HG03378 (cell line): ENCODE results near the gene TTC39B.
A peak's percentile ranks its signal among the peaks of the same experiment; 100 is the strongest.
"Not testable (repeated sequence)": the region's sequence is repeated elsewhere in the genome, so short reads cannot be mapped to it uniquely, and the experiment has no call there.

Experiments
- ATAC-seq: cut with Tn5 transposase; IDR thresholded peaks from one replicate; pipeline ENCODE4 v1.9.1; 2021; ENCODE audit warnings: mild to moderate bottlenecking, moderate library complexity; ENCODE audit not compliant: unreplicated experiment

Gene TTC39B

GRCh38 chr9:15306757-15307522, at the start of gene TTC39B:
Gene TTC39B (minus strand): TSS chr9:15307216. CDS start chr9:15307125, 91 bp downstream.
- peak; percentile 91 for ATAC-seq

DNA sequence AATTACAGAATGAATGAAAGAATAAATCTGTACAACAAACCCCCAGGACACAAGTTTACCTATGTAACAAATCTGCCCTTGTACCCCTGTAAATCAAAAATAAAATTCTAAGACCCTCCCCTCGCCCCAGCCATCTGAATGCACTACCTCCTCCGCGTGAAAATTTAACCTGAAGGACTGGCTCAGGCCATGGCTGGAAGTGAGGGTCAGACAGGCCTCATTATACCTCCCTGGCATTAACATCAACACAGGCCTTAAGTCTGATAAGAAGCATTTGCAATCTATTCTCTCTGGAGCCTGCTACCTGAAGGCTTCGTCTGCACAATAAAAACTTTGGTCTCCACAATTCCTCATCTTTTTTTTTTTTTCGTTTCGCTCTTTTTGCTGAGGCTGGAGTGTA, 48.7 kb upstream of the TTC39B start:
- no peak for ATAC-seq

DNA sequence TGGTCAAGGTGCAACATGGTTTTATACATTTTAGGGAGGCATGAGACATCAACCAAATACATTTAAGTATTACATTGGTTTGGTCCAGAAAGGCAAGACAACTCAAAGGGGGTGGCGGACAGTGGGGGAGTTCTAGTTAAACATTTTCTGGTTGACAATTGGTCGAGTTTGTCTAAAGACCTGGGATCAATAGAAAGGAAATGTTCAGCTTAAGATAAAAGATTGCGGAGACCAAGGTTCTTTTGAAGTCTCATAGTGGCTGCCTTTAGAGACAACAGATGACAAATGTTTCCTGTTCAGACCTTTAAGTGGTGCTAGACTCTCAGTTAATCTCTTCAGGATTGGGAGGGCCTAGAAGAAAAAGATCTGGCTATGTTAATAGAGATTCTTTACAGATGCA, 47.7 kb upstream of the TTC39B start:
- ATAC-seq, result no peak

DNA sequence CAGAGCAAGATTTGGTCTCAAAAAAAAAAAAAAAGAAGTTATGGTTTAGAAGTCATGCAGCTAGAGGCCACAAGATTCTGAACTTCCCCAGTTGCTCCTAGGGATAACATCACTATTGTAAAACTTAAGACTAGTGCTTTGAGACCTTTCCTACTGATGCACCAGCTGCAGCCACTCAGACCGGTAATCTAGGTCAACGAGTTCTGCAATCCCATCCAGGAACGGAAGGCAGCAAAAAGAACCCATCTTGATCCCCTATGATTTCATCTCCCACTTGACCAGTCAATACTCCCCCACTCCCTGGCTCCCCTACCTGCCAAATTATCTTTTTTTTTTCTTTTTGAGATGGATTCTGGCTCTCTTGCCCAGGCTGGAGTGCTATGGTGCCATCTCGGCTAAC, 46.9 kb upstream of the TTC39B start:
- no peak for ATAC-seq

GRCh38 chr9:15352306-15352705, 45.3 kb upstream of the TTC39B start:
- no peak for ATAC-seq

- ATAC-seq, result no peak
Observed at GRCh38 chr9:15349892-15350761, 43.1 kb upstream of the TTC39B start.

GRCh38 chr9:15346837-15347236, 39.8 kb upstream of the TTC39B start:
- ATAC-seq, result no peak

DNA sequence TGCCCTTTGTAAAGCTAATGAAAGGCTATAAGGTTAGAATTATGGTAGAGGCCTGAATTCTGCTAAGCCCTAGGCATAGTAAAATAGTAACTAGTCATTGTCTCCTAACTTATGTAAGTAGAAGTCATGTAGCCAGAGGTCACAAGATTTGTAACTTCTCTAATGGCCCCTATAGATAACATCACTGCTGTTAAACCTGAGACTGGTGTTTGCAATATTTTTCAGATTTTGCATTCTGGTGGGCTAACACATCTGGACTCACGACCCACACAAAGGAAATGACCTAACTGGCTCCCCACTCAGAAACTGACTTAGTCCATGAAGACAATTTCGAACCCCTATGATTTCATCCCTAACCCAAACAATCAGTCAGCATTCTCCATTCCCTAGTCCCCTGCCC, 37.2 kb upstream of the TTC39B start:
- no peak for ATAC-seq

DNA sequence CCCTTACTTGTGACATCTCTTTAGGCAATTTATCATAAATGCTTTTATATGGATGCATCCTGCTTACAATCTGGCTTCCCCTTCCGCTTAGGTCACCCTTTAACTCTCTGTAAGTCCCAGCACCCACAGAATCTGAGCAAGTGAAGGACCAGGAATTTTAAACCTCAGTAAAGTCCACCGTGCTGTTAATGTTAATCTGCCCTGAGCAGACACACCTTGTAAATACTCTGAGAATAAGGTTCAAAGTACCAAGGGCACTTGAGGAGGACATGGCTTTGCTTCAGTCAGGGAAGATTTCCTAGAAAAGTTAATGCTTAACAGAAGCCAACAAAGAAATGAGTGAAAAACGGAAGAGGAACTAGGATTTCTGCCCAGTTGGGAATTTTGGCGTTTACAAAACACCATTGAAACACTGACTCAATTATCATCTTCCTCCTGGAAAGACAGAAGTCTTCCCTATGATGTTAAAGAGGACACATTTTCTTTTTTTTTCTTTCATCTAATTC, 26.4 kb upstream of the TTC39B start:
- no peak for ATAC-seq

- ATAC-seq, result no peak
Observed at GRCh38 chr9:15332939-15333338, 25.9 kb upstream of the TTC39B start.

DNA sequence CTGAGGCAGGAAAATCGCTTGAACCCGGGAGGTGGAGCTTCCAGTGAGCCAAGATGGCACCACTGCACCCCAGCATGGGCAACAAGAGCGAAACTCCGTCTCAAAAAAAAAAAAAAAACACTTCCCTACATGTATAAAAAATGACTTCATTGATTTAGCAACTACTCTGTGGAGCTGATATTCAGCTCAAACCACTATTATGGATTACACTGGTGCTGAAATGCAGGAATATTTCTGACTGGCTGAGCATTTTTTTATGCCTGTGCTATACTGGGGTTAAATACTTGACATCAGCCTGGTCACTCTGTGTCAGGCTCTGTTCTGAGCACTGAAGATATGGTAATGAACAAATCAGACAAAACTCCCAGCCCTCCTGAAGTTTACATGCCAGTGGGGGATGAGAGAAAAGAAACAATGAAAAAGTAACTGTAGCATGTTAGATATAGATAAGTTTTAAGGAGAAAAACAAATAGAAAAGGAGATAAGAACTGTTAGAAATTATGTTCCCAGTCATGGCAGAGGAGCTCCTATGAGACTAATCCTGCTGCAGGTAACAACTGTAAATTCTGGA, 22.6 kb upstream of the TTC39B start:
- ATAC-seq, result no peak

GRCh38 chr9:15328946-15329345, 21.9 kb upstream of the TTC39B start:
- ATAC-seq, result no peak

- ATAC-seq, result not testable (repeated sequence)
Observed at GRCh38 chr9:15322695-15323094, 15.7 kb upstream of the TTC39B start.

DNA sequence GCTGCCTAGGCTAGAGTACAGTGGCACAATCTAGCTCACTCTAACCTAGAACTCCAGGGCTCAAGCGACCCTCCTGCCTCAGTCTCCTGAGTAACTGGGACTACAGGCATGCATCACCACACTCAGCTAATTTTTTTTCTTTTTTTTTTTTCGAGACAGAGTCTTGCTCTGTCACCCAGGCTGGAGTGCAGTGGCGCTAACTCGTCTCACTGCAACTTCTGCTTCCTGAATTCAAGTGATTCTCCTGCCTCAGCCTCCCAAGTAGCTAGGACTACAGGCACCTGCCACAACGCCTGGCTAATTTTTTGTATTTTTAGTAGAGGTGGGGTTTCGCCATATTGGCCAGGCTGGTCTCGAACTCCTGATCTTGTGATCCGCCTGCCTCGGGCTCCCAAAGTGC, 12.6 kb upstream of the TTC39B start:
- not testable (repeated sequence) for ATAC-seq

DNA sequence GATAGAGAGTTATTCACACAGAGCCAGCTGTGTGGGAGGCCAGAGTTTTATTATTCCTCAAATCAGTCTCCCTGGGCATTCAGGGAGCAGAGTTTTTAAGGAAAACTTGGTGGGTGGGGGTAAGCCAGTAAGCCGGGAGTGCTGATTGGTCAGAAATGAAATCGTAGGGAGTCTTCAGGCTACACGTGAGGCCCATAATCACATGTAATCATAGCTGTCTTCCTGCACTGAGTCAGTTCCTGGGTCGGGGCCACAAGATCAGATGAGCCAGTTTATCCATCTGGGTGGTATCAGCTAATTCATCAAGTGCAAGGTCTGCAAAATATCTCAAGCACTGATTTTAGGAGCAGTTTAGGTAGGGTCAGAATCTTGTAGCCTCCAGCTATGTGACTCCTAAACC, 10.8 kb upstream of the TTC39B start:
- no peak for ATAC-seq

DNA sequence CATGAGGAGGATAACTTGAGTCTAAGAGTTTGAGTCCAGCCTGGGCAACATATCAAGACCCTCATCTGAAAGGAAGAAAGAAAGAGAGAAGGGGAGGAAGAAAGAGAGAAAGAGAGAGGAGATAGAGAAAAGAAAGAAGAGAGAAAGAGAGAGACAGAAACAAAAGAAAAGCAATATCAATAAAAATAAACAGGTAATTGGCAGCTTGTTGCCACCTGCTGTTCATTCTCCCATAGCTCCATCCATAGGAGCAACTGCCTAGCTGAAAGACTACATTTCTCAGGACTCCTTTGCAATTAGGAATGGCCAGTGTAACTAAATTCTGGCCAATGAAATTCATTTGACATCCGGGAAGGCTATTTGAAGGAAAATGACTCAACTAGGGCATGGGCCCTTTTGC, 4.6 kb upstream of the TTC39B start:
- no peak for ATAC-seq

GRCh38 chr9:15310107-15310850, 3.3 kb upstream of the TTC39B start:
- ATAC-seq, result no peak

DNA sequence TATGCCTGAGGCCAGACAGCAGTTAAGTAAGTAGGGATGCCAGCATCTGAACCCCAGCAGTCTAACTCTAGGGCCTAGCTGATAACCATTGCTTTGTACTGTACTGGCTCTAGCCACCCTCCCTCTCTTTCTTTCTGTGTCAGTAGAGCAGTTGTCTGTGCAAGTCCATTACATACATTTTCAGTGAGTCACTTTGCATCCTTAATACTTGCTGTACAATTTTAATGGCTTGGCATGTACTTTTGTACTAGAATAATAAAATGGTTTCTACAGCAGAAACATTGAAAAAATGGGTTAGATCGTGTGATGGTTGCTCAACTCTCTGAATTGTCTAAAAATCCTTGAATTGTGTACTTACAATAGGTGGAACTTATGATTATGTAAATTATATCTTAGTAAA, 1.5 kb upstream of the TTC39B start:
- no peak for ATAC-seq

- peak; percentile 27 for ATAC-seq
Observed at GRCh38 chr9:15307523-15307841, 466 bp upstream of the TTC39B start.

DNA sequence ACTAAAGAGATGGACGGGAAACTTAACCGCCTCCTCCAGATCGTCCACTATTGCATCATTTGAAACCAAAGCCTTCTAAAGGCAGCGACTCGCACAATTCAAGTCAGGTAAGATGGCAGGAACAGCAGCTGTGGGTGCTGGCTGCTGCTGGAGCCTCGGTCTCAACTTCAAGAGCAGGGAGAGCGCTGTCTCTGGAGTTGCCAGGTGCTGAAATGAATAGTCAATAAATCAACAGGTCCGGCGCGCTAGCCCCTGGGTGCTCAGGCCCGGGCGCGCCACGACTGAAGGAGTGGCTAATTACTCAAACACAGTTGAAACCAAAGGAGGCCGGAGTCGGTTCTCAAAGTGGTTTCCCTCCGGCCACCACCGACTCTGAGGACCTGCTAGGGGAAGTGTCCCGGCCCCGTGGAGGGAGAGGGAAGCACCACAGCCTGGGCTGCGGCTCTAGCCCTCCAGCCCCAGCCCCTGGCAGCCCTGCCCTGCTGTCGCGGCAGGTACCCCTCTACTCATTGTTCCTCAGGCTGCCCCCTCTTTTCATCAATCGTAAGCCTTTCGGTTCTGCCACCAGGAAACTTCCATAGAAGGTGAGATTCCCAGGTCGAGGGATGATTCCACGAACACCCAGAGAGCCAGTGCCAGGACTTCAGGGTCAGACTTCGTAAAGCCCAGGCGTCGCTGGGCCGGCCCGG, 804 bp downstream of the TTC39B start:
- no peak for ATAC-seq
